GM19463 (cell line): ENCODE measurements around the gene MGMT.

Source experiments
- ATAC-seq: cut with Tn5 transposase; IDR thresholded peaks from one replicate; pipeline ENCODE4 v1.9.1; 2021; ENCODE audit warnings: mild to moderate bottlenecking, moderate library complexity; ENCODE audit not compliant: unreplicated experiment

Gene MGMT

GRCh38 chr10:129615921-129616525 lies 149.0 kb downstream of the MGMT start:
- no peak for ATAC-seq

GRCh38 chr10:129617768-129618167 lies 150.7 kb downstream of the MGMT start:
- no peak for ATAC-seq

GRCh38 chr10:129621062-129621461 lies 154.0 kb downstream of the MGMT start:
- ATAC-seq: no peak

GRCh38 chr10:129621693-129622092 lies 154.7 kb downstream of the MGMT start:
- ATAC-seq: no peak

- ATAC-seq: no peak
Observed at GRCh38 chr10:129622291-129622690, 155.2 kb downstream of the MGMT start.

GRCh38 chr10:129622736-129623135 lies 155.7 kb downstream of the MGMT start:
- no peak for ATAC-seq

GRCh38 chr10:129624526-129624925 lies 157.5 kb downstream of the MGMT start:
- ATAC-seq: no peak

GRCh38 chr10:129626309-129626708 lies 159.3 kb downstream of the MGMT start:
- no peak for ATAC-seq

- ATAC-seq: no peak
Observed at GRCh38 chr10:129626796-129627435, 159.9 kb downstream of the MGMT start.

GRCh38 chr10:129627442-129627841 lies 160.4 kb downstream of the MGMT start:
- ATAC-seq: no peak

GRCh38 chr10:129628823-129629222 lies 161.8 kb downstream of the MGMT start:
- ATAC-seq: no peak

GRCh38 chr10:129629911-129630310 lies 162.9 kb downstream of the MGMT start:
- ATAC-seq: no peak

GRCh38 chr10:129631006-129631405 lies 164.0 kb downstream of the MGMT start:
- ATAC-seq: no peak

- no peak for ATAC-seq
Observed at GRCh38 chr10:129631870-129632623, 165.0 kb downstream of the MGMT start.

GRCh38 chr10:129637010-129637409 lies 170.0 kb downstream of the MGMT start:
- ATAC-seq: no peak

- ATAC-seq: no peak
Observed at GRCh38 chr10:129637846-129638245, 170.8 kb downstream of the MGMT start.

GRCh38 chr10:129641351-129641750 lies 174.3 kb downstream of the MGMT start:
- no peak for ATAC-seq

GRCh38 chr10:129641982-129642381 lies 174.9 kb downstream of the MGMT start:
- no peak for ATAC-seq

GRCh38 chr10:129642427-129642826 lies 175.4 kb downstream of the MGMT start:
- no peak for ATAC-seq

- no peak for ATAC-seq
Observed at GRCh38 chr10:129643266-129643665, 176.2 kb downstream of the MGMT start.

GRCh38 chr10:129645487-129645886 lies 178.4 kb downstream of the MGMT start:
- ATAC-seq: no peak

- no peak for ATAC-seq
Observed at GRCh38 chr10:129646973-129647372, 179.9 kb downstream of the MGMT start.
